IMR-90 (cell line): Measurements from ENCODE around the gene RLF. TPM values are rescaled to one million over a fixed set of nuclear protein-coding genes. Genes with fewer than 3 reads are reported as not detected.

Source experiments
- ATAC-seq: fragments of 200-7000 bp; cut with Tn5 transposase; 2 replicates; pipeline ENCODE4 v1.9.1; 2020; ENCODE audit warnings: low read depth, mild to moderate bottlenecking, moderate library complexity
- BruUV-seq: library from RNA; stranded (reverse); fragments of 400-500 nt; replicated peaks from 2 replicates; lab custom pipeline; 2021; lab: Mats Ljungman, UMichigan
- CTCF ChIA-PET: fragments of 300-600 bp; formaldehyde crosslinking; extraction: SDS; loops from one replicate; lab custom pipeline; 2021; ENCODE audit warnings: antibody characterized with exemption; lab: Yijun Ruan, JAX
- POLR2A ChIA-PET: fragments of 300-600 bp; sonication (Branson Sonifier 250); formaldehyde crosslinking; loops from one replicate; lab custom pipeline; 2022; ENCODE audit warnings: antibody characterized with exemption; ENCODE audit not compliant: unreplicated experiment; lab: Charles Lee
- DNase-seq: peaks from one replicate; pipeline ENCODE4 v3.0.0; 2013
- H2AFZ ChIP-seq: replicated peaks from 2 replicates; pipeline ENCODE3; 2013; ENCODE audit warnings: low read length, mild to moderate bottlenecking; ENCODE audit not compliant: poor library complexity
- H2AK5ac ChIP-seq: 2 replicates; pipeline ENCODE4 v1.6.1; 2013; ENCODE audit warnings: low read depth, low read length, inconsistent platforms
- H2AK9ac ChIP-seq: replicated peaks from 2 replicates; pipeline ENCODE3; 2013; ENCODE audit warnings: mild to moderate bottlenecking, low read depth, low read length, moderate library complexity; ENCODE audit not compliant: poor library complexity
- H2BK120ac ChIP-seq: 2 replicates; pipeline ENCODE4 v1.6.1; 2013; ENCODE audit warnings: low read depth, low read length, inconsistent platforms
- H2BK15ac ChIP-seq: 3 replicates; pipeline ENCODE4 v1.6.1; 2013; ENCODE audit warnings: low read depth, low read length, inconsistent platforms
- H2BK20ac ChIP-seq: 2 replicates; pipeline ENCODE4 v1.6.1; 2013; ENCODE audit warnings: low read depth, mild to moderate bottlenecking, inconsistent platforms, low read length, moderate library complexity
- H2BK5ac ChIP-seq: 2 replicates; pipeline ENCODE4 v1.6.1; 2013; ENCODE audit warnings: mild to moderate bottlenecking, low read depth, low read length, inconsistent platforms; ENCODE audit not compliant: poor library complexity, severe bottlenecking
- H3K14ac ChIP-seq: replicated peaks from 2 replicates; pipeline ENCODE4 v1.6.1; 2013; ENCODE audit warnings: low read depth, low read length, inconsistent platforms
- H3K18ac ChIP-seq: 2 replicates; pipeline ENCODE4 v1.6.1; 2013; ENCODE audit warnings: low read depth, low read length, control low read depth
- H3K23ac ChIP-seq: 2 replicates; pipeline ENCODE4 v1.6.1; 2013; ENCODE audit warnings: low read depth, low read length, inconsistent platforms
- H3K27ac ChIP-seq: 2 replicates; pipeline ENCODE4 v1.5.1; 2013; ENCODE audit warnings: mild to moderate bottlenecking, control low read depth, low read length; ENCODE audit not compliant: insufficient read depth
- H3K27me3 ChIP-seq: 2 replicates; pipeline ENCODE4 v1.6.1; 2013; ENCODE audit warnings: low read length; ENCODE audit not compliant: control insufficient read depth, insufficient read depth
- H3K36me3 ChIP-seq: 2 replicates; pipeline ENCODE4 v1.6.1; 2013; ENCODE audit warnings: low read length, mixed read lengths; ENCODE audit not compliant: control insufficient read depth, insufficient read depth
- H3K4ac ChIP-seq: 2 replicates; pipeline ENCODE4 v1.6.1; 2013; ENCODE audit warnings: low read depth, low read length, inconsistent platforms
- H3K4me1 ChIP-seq: 2 replicates; pipeline ENCODE4 v1.6.1; 2013; ENCODE audit warnings: low read length, mixed read lengths; ENCODE audit not compliant: control insufficient read depth, insufficient read depth
- H3K4me2 ChIP-seq: 2 replicates; pipeline ENCODE4 v1.6.1; 2013; ENCODE audit warnings: low read depth, mild to moderate bottlenecking, control low read depth, low read length, moderate library complexity
- H3K4me3 ChIP-seq: 2 replicates; pipeline ENCODE4 v1.5.1; 2013; ENCODE audit warnings: low read depth, mild to moderate bottlenecking, control low read depth, low read length, moderate library complexity; ENCODE audit not compliant: insufficient read depth
- H3K56ac ChIP-seq: 2 replicates; pipeline ENCODE4 v1.6.1; 2013; ENCODE audit warnings: low read length, inconsistent platforms; ENCODE audit not compliant: insufficient read depth; ENCODE audit errors: extremely low read depth
- H3K79me1 ChIP-seq, 2 experiments: 2 replicates each; pipeline ENCODE4 v1.6.1; 2013; ENCODE audit warnings: low read length in 2 of 2, inconsistent platforms in 1 of 2, low read depth in 1 of 2
- H3K9ac ChIP-seq: 2 replicates; pipeline ENCODE4 v1.6.1; 2013; ENCODE audit warnings: low read depth, low read length, control low read depth
- H3K9me1 ChIP-seq: 2 replicates; pipeline ENCODE4 v1.6.1; 2013; ENCODE audit warnings: low read length, inconsistent platforms; ENCODE audit not compliant: insufficient read depth
- H3K9me3 ChIP-seq: 2 replicates; pipeline ENCODE4 v1.6.1; 2013; ENCODE audit warnings: low read length; ENCODE audit not compliant: control insufficient read depth, insufficient read depth
- H4K20me1 ChIP-seq: 2 replicates; pipeline ENCODE4 v1.6.1; 2013; ENCODE audit warnings: low read length, inconsistent platforms; ENCODE audit not compliant: insufficient read depth
- H4K5ac ChIP-seq: 2 replicates; pipeline ENCODE4 v1.6.1; 2013; ENCODE audit warnings: mild to moderate bottlenecking, low read depth, low read length, control low read depth
- H4K8ac ChIP-seq, 2 experiments: 2 replicates each; pipeline ENCODE4 v1.6.1; 2013; ENCODE audit warnings: low read depth in 2 of 2, low read length in 2 of 2, control low read depth in 1 of 2, inconsistent platforms in 1 of 2
- H4K91ac ChIP-seq: 2 replicates; pipeline ENCODE4 v1.6.1; 2013; ENCODE audit warnings: low read depth, low read length, inconsistent platforms; ENCODE audit not compliant: insufficient read depth
- FOS ChIP-seq: fragments of 150-350 bp; IDR thresholded peaks from 2 replicates; pipeline ENCODE4 v1.6.1; 2016; ENCODE audit warnings: low read depth, low read length
- USF2 ChIP-seq: fragments of 150-350 bp; IDR thresholded peaks from 2 replicates; pipeline ENCODE4 v1.6.1; 2017; ENCODE audit warnings: mild to moderate bottlenecking, antibody characterized with exemption, low read length, low read depth
- WGBS, 2 experiments: methylation state at CpG; one replicate each; pipeline versions ENCODE4 v1.1.5 to v1.1.7; 2013; ENCODE audit warnings: missing lambda C conversion rate in 2 of 2; ENCODE audit not compliant: insufficient read length in 1 of 2; ENCODE audit errors: extremely low coverage in 2 of 2; 5-methylcytosine and 5-hydroxymethylcytosine counted together
- dilution Hi-C: fragments of 300-500 bp; cut with HindIII; formaldehyde crosslinking; loops from one replicate; pipeline ENCODE4 v1.14.3; 2018; ENCODE audit warnings: low sequenced_read_pairs; ENCODE audit not compliant: unreplicated experiment
- in situ Hi-C: fragments of 300-500 bp; cut with MboI; formaldehyde crosslinking; loops from 3 replicates; pipeline ENCODE4 v1.14.3; 2019; ENCODE audit warnings: low sequenced_read_pairs, inconsistent platforms, mixed read lengths
- intact Hi-C: fragments of 100-400 bp; cut with micrococcal nuclease; formaldehyde crosslinking; loops from 2 replicates; pipeline ENCODE4 v1.10.0; 2022
- polyA plus RNA-seq, 3 experiments: library from polyadenylated mRNA; depleted of rRNA; stranded (reverse); fragments of >200 nt; gene quantifications; 2 replicates each; pipeline ENCODE4 v1.2.3, GENCODE V29; 2012; ENCODE audit warnings: low replicate concordance in 1 of 3
- total RNA-seq: library from RNA; depleted of rRNA; stranded (reverse); fragments of >200 nt; gene quantifications from 2 replicates; pipeline ENCODE4 v1.2.3, GENCODE V29; 2012

The RLF gene
- total and polyA plus RNA-seq, 2 of the 4 experiments (the other 2 are of a cell fraction) = 4.4 to 29.8 TPM

- H4K20me1 ChIP-seq = peaks cover 70% of the 10 kb centered on the region
- in situ Hi-C loops = no loop called here
- no CpG with 5 or more reads among the region's 7 CpGs for WGBS, 2 experiments
- ChIA-PET CTCF (no interaction called here), POLR2A (interaction anchor here (0.5 kb wide), 1 partner anchor 143 kb away, joined by 3 read pairs; no protein-coding TSS in a partner anchor)
- no peak overlapping the region for H3K4me3 ChIP-seq
- dilution Hi-C loops = no loop called here
- H2BK120ac ChIP-seq = no peak overlapping the region
- BruUV-seq = no TSS peak
- no peak overlapping the region for H3K4me2 ChIP-seq
- no peaks in the 10 kb centered on the region for H3K9me3 ChIP-seq
- no peak overlapping the region for H2BK20ac ChIP-seq
- H3K14ac ChIP-seq = no peak overlapping the region
- no peak overlapping the region for H3K18ac ChIP-seq
- H3K79me1 ChIP-seq = peaks cover 4 to 60% of the 10 kb centered on the region in 2 experiments
- no peak overlapping the region for H4K8ac ChIP-seq
- DNase-seq = peak; percentile 62
- H2BK5ac ChIP-seq = no peak overlapping the region
- H3K27me3 ChIP-seq = no peaks in the 10 kb centered on the region
- no peak overlapping the region for H3K56ac ChIP-seq
- no peak overlapping the region for H3K23ac ChIP-seq
- ATAC-seq = peak; percentile 61; the same call in 1 of the 2 replicates
- no peak overlapping the region for H3K4ac ChIP-seq
- H3K27ac ChIP-seq = no peak overlapping the region
- no peak overlapping the region for H2AFZ ChIP-seq
- peaks cover 4% of the 10 kb centered on the region for H3K4me1 ChIP-seq
- H3K9me1 ChIP-seq = no peaks in the 10 kb centered on the region
- no peak overlapping the region for H4K5ac ChIP-seq
- H3K9ac ChIP-seq = no peak overlapping the region
- no peak for TF ChIP-seq FOS
- TF ChIP-seq USF2 = peak; percentile 24; the same call in 1 of the 2 replicates
- no peak overlapping the region for H4K91ac ChIP-seq
- H2AK5ac ChIP-seq = no peak overlapping the region
- H2BK15ac ChIP-seq = no peak overlapping the region
- H2AK9ac ChIP-seq = no peak overlapping the region
- intact Hi-C loops = no loop called here
- peaks cover 5% of the 10 kb centered on the region for H3K36me3 ChIP-seq
Observed at GRCh38 chr1:40185951-40186864, 25.0 kb downstream of the RLF start.
